Stimulated activated CD4-positive, alpha-beta T cell treated with anti-CD3 and anti-CD28 coated beads, Interleukin-4, amount 100 ng/mL, for 48 hours (primary cell): ENCODE data around the gene HENMT1.
"Not testable (repeated sequence)": the region's sequence is repeated elsewhere in the genome, so short reads cannot be mapped to it uniquely, and the experiment has no call there.

ENCODE experiments used
- DNase-seq, 2 donors: peaks; one replicate each; pipeline ENCODE4 v3.0.0-alpha.2; 2020; ENCODE audit warnings: low read depth in 2 of 2

HENMT1 gene

GRCh38 chr1:108661030-108661609 is at the start of gene HENMT1:
Gene HENMT1, minus strand, starts transcription at chr1:108661093. Its CDS starts 1,209 bp downstream, at chr1:108659884.
- peak; percentile 72 to 73 for DNase-seq

- DNase-seq: peak; percentile 52 to 54
Observed at GRCh38 chr1:108708691-108709660, 48.1 kb upstream of the HENMT1 start.

GRCh38 chr1:108706643-108707042 is 45.8 kb upstream of the HENMT1 start:
- DNase-seq: no peak

- no peak for DNase-seq
Observed at GRCh38 chr1:108704496-108704895, 43.6 kb upstream of the HENMT1 start.

GRCh38 chr1:108703939-108704338 is 43.0 kb upstream of the HENMT1 start:
- no peak for DNase-seq

GRCh38 chr1:108702109-108702508 is 41.2 kb upstream of the HENMT1 start:
- not testable (repeated sequence) for DNase-seq

- DNase-seq: no peak
Observed at GRCh38 chr1:108701176-108701849, 40.4 kb upstream of the HENMT1 start.

- DNase-seq: no peak
Observed at GRCh38 chr1:108699375-108700332, 38.8 kb upstream of the HENMT1 start.

GRCh38 chr1:108695535-108695934 is 34.6 kb upstream of the HENMT1 start:
- no peak for DNase-seq

- DNase-seq: peak; percentile 49 to 55
Observed at GRCh38 chr1:108692724-108693655, 32.1 kb upstream of the HENMT1 start.

GRCh38 chr1:108691942-108692723 is 31.2 kb upstream of the HENMT1 start, which contains the start of gene PRPF38B:
Gene PRPF38B, plus strand, starts transcription at chr1:108692310. Its CDS starts 282 bp downstream, at chr1:108692592.
- DNase-seq: peak; percentile 90 to 92

- DNase-seq: no peak
Observed at GRCh38 chr1:108691128-108691941, 30.4 kb upstream of the HENMT1 start.

GRCh38 chr1:108686614-108687313 is 25.9 kb upstream of the HENMT1 start:
- no peak for DNase-seq

GRCh38 chr1:108685529-108685928 is 24.6 kb upstream of the HENMT1 start:
- DNase-seq: no peak

GRCh38 chr1:108681701-108682100 is 20.8 kb upstream of the HENMT1 start:
- DNase-seq: not testable (repeated sequence)

- no peak for DNase-seq
Observed at GRCh38 chr1:108679586-108680213, 18.8 kb upstream of the HENMT1 start.

GRCh38 chr1:108678706-108679105 is 17.8 kb upstream of the HENMT1 start:
- no peak for DNase-seq
